Prostate gland (tissue), 2 donors: ENCODE data around the gene PIP4K2B. TPM values are rescaled to one million over a fixed set of nuclear protein-coding genes. Genes with fewer than 3 reads are reported as not detected.
A peak's percentile ranks its signal among the peaks of the same experiment; 100 is the strongest.

ENCODE experiments used
- DNase-seq: peaks from one replicate; pipeline ENCODE4 v3.0.0-alpha.2; 2019; ENCODE audit warnings: low spot score
- H3K27ac ChIP-seq, 2 donors: fragments of 200-600 bp; sonication (generic); 2 replicates each; pipeline ENCODE4 v1.5.1; 2017 to 2019
- H3K27me3 ChIP-seq: fragments of 200-600 bp; sonication (generic); replicated peaks from 2 replicates; pipeline ENCODE4 v1.5.1; 2019; ENCODE audit not compliant: insufficient read depth
- H3K36me3 ChIP-seq, 2 donors: fragments of 200-600 bp; sonication (generic); 1 replicate in 1 of 2; 2 replicates in 1 of 2; pipeline versions ENCODE4 v1.5.1 to v1.8.1; 2017 to 2019
- H3K4me1 ChIP-seq: fragments of 200-600 bp; sonication (generic); replicated peaks from 2 replicates; pipeline ENCODE4 v1.5.1; 2019
- H3K4me3 ChIP-seq, 2 donors: fragments of 200-600 bp; sonication (generic); 2 replicates each; pipeline ENCODE4 v1.5.1; 2017 to 2019
- H3K9me3 ChIP-seq: fragments of 200-600 bp; sonication (generic); 2 replicates; pipeline ENCODE4 v1.5.1; 2017
- CTCF ChIP-seq, 4 experiments: fragments of 200-600 bp in 2 of 4; fragments of 450-650 bp in 2 of 4; sonication (generic) in 2 of 4; IDR thresholded peaks; 1 replicate in 3 of 4; 2 replicates in 1 of 4; pipeline ENCODE4 v1.5.1; 2016 to 2019; ENCODE audit warnings: antibody characterized with exemption in 4 of 4, mild to moderate bottlenecking in 2 of 4, moderate library complexity in 2 of 4
- POLR2A ChIP-seq: fragments of 450-650 bp; IDR thresholded peaks from one replicate; pipeline ENCODE4 v1.6.1; 2016; ENCODE audit warnings: antibody characterized with exemption, mild to moderate bottlenecking
- POLR2AphosphoS5 ChIP-seq: sonication (generic); formaldehyde crosslinking; IDR thresholded peaks from one replicate; pipeline ENCODE4 v1.6.1; 2017; ENCODE audit warnings: antibody characterized with exemption
- WGBS: methylation state at CpG from one replicate; pipeline ENCODE4 v1.1.5; 2018; 5-methylcytosine and 5-hydroxymethylcytosine counted together
- intact Hi-C: fragments of 100-400 bp; cut with DNase I; formaldehyde crosslinking; loops from one replicate; pipeline ENCODE4 v1.14.2; 2022
- total RNA-seq, 2 donors: library from RNA; depleted of rRNA; stranded (reverse); fragments of >200 nt; gene quantifications; one replicate each; pipeline ENCODE4 v1.1.0, GENCODE V29; 2016

The PIP4K2B gene
- total RNA-seq, 2 donors from 2014 or later: 46.2 to 65.2 TPM

DNA sequence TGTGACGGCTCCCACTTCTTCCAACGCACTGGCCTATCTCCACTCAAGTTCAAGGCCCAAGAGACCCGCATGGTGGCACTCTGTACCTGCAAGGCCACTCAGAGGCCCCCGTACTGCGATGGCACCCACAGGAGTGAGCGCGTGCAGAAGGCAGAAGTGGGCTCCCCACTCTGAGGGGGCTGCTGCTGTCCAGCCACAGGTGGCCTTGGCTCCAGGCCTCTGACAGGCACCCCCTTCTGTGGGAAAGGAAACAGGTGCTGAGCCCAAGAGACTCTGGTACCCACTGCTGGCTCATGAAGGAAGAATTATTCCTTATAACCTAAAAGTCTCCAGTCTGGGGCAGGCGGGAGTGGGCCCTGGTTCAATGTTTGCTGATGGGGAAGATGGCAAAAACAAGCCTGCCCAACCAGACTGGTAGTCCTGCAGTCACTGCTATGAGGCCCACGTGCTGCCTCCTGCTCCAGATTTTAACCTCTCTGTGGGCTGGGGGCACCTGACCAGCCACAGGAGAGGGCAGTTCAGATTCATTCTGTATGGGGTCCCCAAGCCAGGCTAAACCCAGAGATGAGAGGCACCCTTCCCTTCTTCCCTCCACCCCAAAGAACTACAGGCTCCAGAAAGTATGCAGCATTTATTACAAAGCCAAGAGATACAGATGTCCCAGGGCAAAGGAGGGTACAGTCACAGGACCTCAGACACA lies 65.9 kb downstream of the PIP4K2B start:
- H3K27me3 ChIP-seq: no peaks in the 10 kb centered on the region
- peak overlapping the region; percentile 56 to 81 for H3K27ac ChIP-seq
- DNase-seq: peak; percentile 47
- no peaks in the 10 kb centered on the region for H3K36me3 ChIP-seq
- no peak for TF ChIP-seq CTCF (IDR thresholded peaks at IDR 0.05)
- TF ChIP-seq POLR2A: no peak
- TF ChIP-seq POLR2AphosphoS5: peak; percentile 10
- no peak overlapping the region for H3K4me3 ChIP-seq
- WGBS: 59% methylated on average over 9 of the region's 9 CpGs
- H3K9me3 ChIP-seq: no peaks in the 10 kb centered on the region
- peaks cover 31% of the 10 kb centered on the region for H3K4me1 ChIP-seq
- intact Hi-C loops: no loop called here

GRCh38 chr17:38732376-38733281 lies 66.7 kb downstream of the PIP4K2B start:
- no peaks in the 10 kb centered on the region for H3K27me3 ChIP-seq
- DNase-seq: peak; percentile 70
- H3K36me3 ChIP-seq: no peaks in the 10 kb centered on the region
- H3K9me3 ChIP-seq: no peaks in the 10 kb centered on the region
- intact Hi-C loops: no loop called here
- 52% methylated on average over 7 of the region's 7 CpGs for WGBS
- TF ChIP-seq POLR2AphosphoS5: peak; percentile 62
- TF ChIP-seq POLR2A: no peak
- peak overlapping the region; percentile 81 for H3K27ac ChIP-seq
- no peak overlapping the region for H3K4me3 ChIP-seq
- H3K4me1 ChIP-seq: peaks cover 31% of the 10 kb centered on the region

DNA sequence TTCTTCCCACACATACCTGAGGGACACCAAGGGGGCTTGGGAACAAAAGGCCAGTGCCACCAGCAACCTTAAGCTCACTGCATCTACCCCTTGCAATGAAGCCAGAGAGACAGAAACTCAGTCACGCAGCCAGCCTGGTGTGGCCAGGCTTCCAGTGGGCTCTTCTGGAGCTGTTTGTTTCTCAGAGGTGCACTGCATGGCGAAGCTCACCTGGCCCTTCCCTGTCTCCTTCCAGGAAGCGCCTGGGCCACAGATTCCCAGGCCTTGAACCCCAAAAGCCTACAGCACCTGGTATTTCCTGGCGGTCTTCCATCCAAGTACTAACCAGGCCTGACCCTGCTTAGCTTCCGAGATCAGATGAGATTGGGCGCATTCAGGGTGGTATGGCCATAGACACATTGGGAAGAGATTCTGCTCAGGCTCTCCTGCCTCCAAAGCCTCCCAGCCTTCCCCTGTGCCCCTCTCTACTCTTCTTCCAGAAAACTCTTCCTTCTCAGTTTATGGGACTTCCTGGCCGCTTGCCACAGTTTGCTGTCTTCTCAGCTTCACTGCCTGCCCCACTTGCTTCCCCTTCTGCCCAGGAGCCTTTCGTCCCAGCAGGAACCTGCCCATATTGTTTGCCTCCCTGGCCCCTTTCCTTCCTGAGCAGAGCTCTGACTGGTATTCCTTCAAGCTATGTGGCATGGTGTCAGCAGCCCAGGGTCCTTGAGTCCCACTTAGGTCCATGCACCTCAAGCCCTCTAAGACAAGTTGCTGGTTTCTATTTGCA lies 67.6 kb downstream of the PIP4K2B start:
- Histone ChIP-seq H3K27me3 (no peaks in the 10 kb centered on the region), H3K9me3 (no peaks in the 10 kb centered on the region), H3K27ac (peak overlapping the region; percentile 81), H3K4me1 (peaks cover 31% of the 10 kb centered on the region), H3K4me3 (peak overlapping the region in 1 of 2 donors; percentile 66), H3K36me3 (no peaks in the 10 kb centered on the region)
- intact Hi-C loops: no loop called here
- 45% methylated on average over 8 of the region's 8 CpGs for WGBS
- no peak for TF ChIP-seq POLR2AphosphoS5
- no peak for TF ChIP-seq POLR2A
- TF ChIP-seq CTCF (IDR thresholded peaks at IDR 0.05): no peak
- DNase-seq: peak; percentile 51

- Histone ChIP-seq H3K36me3 (no peaks in the 10 kb centered on the region), H3K9me3 (no peaks in the 10 kb centered on the region), H3K27ac (peak overlapping the region; percentile 81), H3K4me3 (peak overlapping the region; percentile 51 to 66), H3K27me3 (no peaks in the 10 kb centered on the region), H3K4me1 (peaks cover 31% of the 10 kb centered on the region)
- 10% methylated on average over 27 of the region's 27 CpGs for WGBS
- no peak for DNase-seq
- intact Hi-C loops: loop anchor here (1.0 kb wide), 1 partner anchor 25 kb away; the partner anchor contains the start of gene MLLT6
- TF ChIP-seq CTCF (IDR thresholded peaks at IDR 0.05): no peak
- no peak for TF ChIP-seq POLR2A
- TF ChIP-seq POLR2AphosphoS5: no peak
These were observed 68.6 kb downstream of the PIP4K2B start for GRCh38 chr17:38730526-38731379.
